ENCODE data around the gene GJB1.
"Not testable (repeated sequence)": the region's sequence is repeated elsewhere in the genome, so short reads cannot be mapped to it uniquely, and the experiment has no call there.

Gene GJB1

DNA sequence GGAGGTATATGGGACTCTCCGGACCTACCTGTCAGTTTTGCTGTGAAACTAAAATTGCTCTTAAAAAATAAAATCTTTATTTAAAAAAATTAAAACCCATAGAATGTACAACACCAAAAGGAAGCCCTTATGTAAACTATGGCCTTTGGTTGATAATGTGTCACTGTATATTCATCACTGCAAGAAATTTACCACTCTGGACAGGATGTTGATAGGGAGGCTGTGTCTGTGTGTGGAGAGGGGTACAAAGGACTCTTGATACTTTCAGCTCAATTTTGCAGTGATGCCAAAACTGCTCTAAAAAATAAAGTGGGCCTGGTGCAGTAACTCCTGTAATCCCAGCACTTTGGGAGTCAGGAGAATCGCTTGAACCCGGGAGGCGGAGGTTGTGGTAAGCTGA lies 33.8 kb downstream of the GJB1 start:
- DNase-seq: no peak

DNA sequence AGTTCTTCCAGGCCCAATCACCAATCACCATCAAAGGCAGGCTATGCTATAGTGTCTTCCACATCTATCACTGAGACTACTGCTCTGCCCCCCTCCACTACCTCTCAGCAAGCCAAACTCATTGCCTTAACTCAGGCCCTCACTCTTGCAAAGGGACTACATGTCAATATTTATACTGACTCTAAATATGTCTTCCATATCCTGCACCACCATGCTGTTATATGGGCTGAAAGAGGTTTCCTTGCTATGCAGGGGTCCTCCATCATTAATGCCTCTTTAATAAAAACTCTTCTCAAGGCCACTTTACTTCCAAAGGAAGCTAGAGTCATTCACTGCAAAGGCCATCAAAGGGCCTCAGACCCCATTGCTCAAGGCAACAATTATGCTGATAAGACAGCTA lies 45.6 kb downstream of the GJB1 start:
- DNase-seq: not testable (repeated sequence)

DNA sequence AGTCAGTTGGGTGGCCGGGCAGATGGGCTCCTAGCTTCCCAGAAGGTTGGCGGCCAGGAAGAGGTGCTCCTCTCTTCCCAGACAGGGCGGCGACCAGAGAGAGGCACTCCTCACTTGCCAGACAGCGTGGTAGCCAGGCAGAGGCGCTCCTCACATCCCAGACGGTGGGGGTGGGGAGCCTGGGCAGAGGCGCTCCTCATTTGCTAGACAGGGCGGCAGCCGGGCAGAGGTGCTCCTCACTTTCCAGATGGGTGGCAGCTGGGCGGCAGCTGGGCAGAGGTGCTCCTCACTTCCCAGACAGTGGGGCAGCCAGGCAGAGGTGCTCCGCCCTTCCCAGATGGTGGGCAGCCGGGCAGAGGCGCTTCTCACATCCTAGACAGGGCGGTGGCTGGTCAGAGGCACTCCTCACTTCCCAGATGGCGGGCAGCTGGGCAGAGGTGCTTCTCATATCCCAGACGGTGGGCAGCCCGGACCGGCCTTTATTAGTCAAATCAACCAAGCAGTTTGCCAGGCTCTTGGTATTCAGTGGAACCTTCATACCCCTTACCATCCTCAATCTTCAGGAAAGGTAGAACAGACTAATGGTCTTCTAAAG lies 46.9 kb downstream of the GJB1 start:
- no peak for DNase-seq

GRCh38 chrX:71272313-71272712 lies 49.3 kb downstream of the GJB1 start:
- not testable (repeated sequence) for DNase-seq

All from right hindlimb (tissue), 1 donor.